Ishikawa (cell line): ENCODE results near the gene EYA2.

ENCODE experiments used
- CEBPB ChIP-seq: IDR thresholded peaks from 2 replicates; pipeline ENCODE4 v1.6.1; 2012
- CREB1 ChIP-seq: IDR thresholded peaks from 2 replicates; pipeline ENCODE4 v1.6.1; 2012; ENCODE audit warnings: low read depth
- EGR1 ChIP-seq: IDR thresholded peaks from 2 replicates; pipeline ENCODE4 v1.6.1; 2012
- EP300 ChIP-seq: IDR thresholded peaks from 2 replicates; pipeline ENCODE4 v1.6.1; 2012; ENCODE audit warnings: borderline replicate concordance
- FOXM1 ChIP-seq: IDR thresholded peaks from 2 replicates; pipeline ENCODE4 v1.6.1; 2012; ENCODE audit warnings: low read depth, borderline replicate concordance
- MAX ChIP-seq: IDR thresholded peaks from 2 replicates; pipeline ENCODE4 v1.6.1; 2012
- NFIC ChIP-seq: IDR thresholded peaks from 2 replicates; pipeline ENCODE4 v1.6.1; 2012
- RAD21 ChIP-seq: IDR thresholded peaks from 2 replicates; pipeline ENCODE4 v1.6.1; 2012; ENCODE audit warnings: low read depth
- TAF1 ChIP-seq: IDR thresholded peaks from 2 replicates; pipeline ENCODE4 v1.6.1; 2012; ENCODE audit warnings: low read depth, mild to moderate bottlenecking
- TCF12 ChIP-seq: IDR thresholded peaks from 2 replicates; pipeline ENCODE4 v1.6.1; 2012; ENCODE audit warnings: low read depth
- TEAD4 ChIP-seq: IDR thresholded peaks from 2 replicates; pipeline ENCODE4 v1.6.1; 2012
- YY1 ChIP-seq: IDR thresholded peaks from 2 replicates; pipeline ENCODE4 v1.6.1; 2012; ENCODE audit warnings: low read depth
- ZBTB7A ChIP-seq: IDR thresholded peaks from 2 replicates; pipeline ENCODE4 v1.6.1; 2012; ENCODE audit warnings: low read depth
- TF ChIP-seq, protein P1 (sequence below): IDR thresholded peaks from 2 replicates; pipeline ENCODE4 v1.6.1; 2012
- TF ChIP-seq, protein P2 (sequence below): IDR thresholded peaks from 2 replicates; pipeline ENCODE4 v1.6.1; 2012; ENCODE audit warnings: low read depth, mild to moderate bottlenecking

Gene EYA2

GRCh38 chr20:46900086-46900485, 5.4 kb downstream of the EYA2 start:
- no peak for TF ChIP-seq CREB1
- TF ChIP-seq, protein P1, sequence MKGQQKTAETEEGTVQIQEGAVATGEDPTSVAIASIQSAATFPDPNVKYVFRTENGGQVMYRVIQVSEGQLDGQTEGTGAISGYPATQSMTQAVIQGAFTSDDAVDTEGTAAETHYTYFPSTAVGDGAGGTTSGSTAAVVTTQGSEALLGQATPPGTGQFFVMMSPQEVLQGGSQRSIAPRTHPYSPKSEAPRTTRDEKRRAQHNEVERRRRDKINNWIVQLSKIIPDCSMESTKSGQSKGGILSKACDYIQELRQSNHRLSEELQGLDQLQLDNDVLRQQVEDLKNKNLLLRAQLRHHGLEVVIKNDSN: no peak
- no peak for TF ChIP-seq TEAD4
- TF ChIP-seq MAX: no peak
- TF ChIP-seq YY1: no peak
- no peak for TF ChIP-seq CEBPB
- no peak for TF ChIP-seq RAD21
- TF ChIP-seq TCF12: no peak
- TF ChIP-seq FOXM1: no peak
- no peak for TF ChIP-seq EGR1
- no peak for TF ChIP-seq TAF1

DNA sequence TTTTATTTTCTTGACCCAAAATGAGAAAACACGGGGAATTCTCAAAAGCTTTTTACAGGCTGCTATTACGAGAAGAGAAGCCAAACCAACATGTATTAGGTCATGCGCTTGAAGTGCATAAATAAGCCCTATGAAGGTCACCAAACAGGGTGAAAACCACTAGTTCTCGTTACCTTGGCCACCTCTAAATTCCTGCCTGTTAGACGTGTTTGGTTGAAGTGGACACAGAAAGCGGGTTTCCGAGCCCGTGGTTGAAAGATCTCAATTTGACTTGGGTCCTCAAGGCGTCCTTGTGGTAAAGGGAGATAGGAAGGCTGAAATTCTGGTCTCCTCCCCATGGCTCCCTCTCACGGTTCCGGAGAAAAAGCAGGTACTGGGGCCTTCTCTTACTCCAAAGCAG, 6.2 kb downstream of the EYA2 start:
- TF ChIP-seq, protein P1: no peak
- TF ChIP-seq TCF12: no peak
- TF ChIP-seq MAX: no peak
- TF ChIP-seq ZBTB7A: no peak
- TF ChIP-seq, protein P2, sequence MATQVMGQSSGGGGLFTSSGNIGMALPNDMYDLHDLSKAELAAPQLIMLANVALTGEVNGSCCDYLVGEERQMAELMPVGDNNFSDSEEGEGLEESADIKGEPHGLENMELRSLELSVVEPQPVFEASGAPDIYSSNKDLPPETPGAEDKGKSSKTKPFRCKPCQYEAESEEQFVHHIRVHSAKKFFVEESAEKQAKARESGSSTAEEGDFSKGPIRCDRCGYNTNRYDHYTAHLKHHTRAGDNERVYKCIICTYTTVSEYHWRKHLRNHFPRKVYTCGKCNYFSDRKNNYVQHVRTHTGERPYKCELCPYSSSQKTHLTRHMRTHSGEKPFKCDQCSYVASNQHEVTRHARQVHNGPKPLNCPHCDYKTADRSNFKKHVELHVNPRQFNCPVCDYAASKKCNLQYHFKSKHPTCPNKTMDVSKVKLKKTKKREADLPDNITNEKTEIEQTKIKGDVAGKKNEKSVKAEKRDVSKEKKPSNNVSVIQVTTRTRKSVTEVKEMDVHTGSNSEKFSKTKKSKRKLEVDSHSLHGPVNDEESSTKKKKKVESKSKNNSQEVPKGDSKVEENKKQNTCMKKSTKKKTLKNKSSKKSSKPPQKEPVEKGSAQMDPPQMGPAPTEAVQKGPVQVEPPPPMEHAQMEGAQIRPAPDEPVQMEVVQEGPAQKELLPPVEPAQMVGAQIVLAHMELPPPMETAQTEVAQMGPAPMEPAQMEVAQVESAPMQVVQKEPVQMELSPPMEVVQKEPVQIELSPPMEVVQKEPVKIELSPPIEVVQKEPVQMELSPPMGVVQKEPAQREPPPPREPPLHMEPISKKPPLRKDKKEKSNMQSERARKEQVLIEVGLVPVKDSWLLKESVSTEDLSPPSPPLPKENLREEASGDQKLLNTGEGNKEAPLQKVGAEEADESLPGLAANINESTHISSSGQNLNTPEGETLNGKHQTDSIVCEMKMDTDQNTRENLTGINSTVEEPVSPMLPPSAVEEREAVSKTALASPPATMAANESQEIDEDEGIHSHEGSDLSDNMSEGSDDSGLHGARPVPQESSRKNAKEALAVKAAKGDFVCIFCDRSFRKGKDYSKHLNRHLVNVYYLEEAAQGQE: no peak
- TF ChIP-seq TAF1: no peak
- TF ChIP-seq CREB1: no peak

- TF ChIP-seq TAF1: no peak
- TF ChIP-seq FOXM1: no peak
- no peak for TF ChIP-seq TCF12
- no peak for TF ChIP-seq EP300
- TF ChIP-seq EGR1: no peak
- no peak for TF ChIP-seq CEBPB
- TF ChIP-seq, protein P2: no peak
- no peak for TF ChIP-seq NFIC
- no peak for TF ChIP-seq TEAD4
- no peak for TF ChIP-seq CREB1
- TF ChIP-seq RAD21: no peak
- no peak for TF ChIP-seq ZBTB7A
- TF ChIP-seq, protein P1: no peak
- no peak for TF ChIP-seq YY1
- no peak for TF ChIP-seq MAX
Observed at GRCh38 chr20:46901638-46902037, 7.0 kb downstream of the EYA2 start.

- TF ChIP-seq CEBPB: no peak
- TF ChIP-seq, protein P2: no peak
- no peak for TF ChIP-seq ZBTB7A
- TF ChIP-seq YY1: no peak
- no peak for TF ChIP-seq MAX
- TF ChIP-seq CREB1: no peak
- TF ChIP-seq NFIC: no peak
- TF ChIP-seq RAD21: no peak
- TF ChIP-seq TAF1: no peak
- TF ChIP-seq, protein P1: no peak
- TF ChIP-seq TEAD4: no peak
Observed at GRCh38 chr20:46903256-46903655, 8.6 kb downstream of the EYA2 start.
